Measurements from ENCODE around the gene ZBTB12. TPM values are rescaled to one million over a fixed set of nuclear protein-coding genes. Genes with fewer than 3 reads are reported as not detected.
A peak's percentile ranks its signal among the peaks of the same experiment; 100 is the strongest.

The ZBTB12 gene
- total and polyA plus RNA-seq, 10 of the 15 experiments (the other 5 are each of a cell fraction or from before 2014, with no cell fraction given), result 0.81 to 4.5 (median 1.7) TPM; not detected in 4

GRCh38 chr6:31862344-31863235, 39.3 kb downstream of the ZBTB12 start, which contains the start of gene NEU1 (continued):
- TF ChIP-seq HDGF (IDR thresholded peaks at IDR 0.05) (peak; percentile 64; the same call in 1 of the 2 replicates), MXI1 (IDR thresholded peaks at IDR 0.05; ENCODE audit: low read depth, low read length) (peak; percentile 87), NR2F1 (conservative IDR thresholded peaks at IDR 0.05) (peak; percentile 66; the same call in 1 of the 2 replicates), KAT2A (conservative IDR thresholded peaks at IDR 0.05; ENCODE audit: control insufficient read depth, low read depth, low read length) (no peak), PBX3 (IDR thresholded peaks at IDR 0.05; ENCODE audit: insufficient replicate concordance, low read depth, low read length) (peak; percentile 48), EP300 (IDR thresholded peaks at IDR 0.05; ENCODE audit: borderline replicate concordance in 1 of 2, control insufficient read depth in 1 of 2, low read depth in 2 of 2, low read length in 2 of 2) (peak in 1 of 2 experiments; percentile 13; a peak in 1 of 4 replicates), POLR2AphosphoS2 (IDR thresholded peaks at IDR 0.05; ENCODE audit: low read depth, low read length) (peak; percentile 96), ZNF24 (IDR thresholded peaks at IDR 0.05) (no peak), SMC3 (IDR thresholded peaks at IDR 0.05; ENCODE audit: borderline replicate concordance, low read length) (no peak), ATF7 (IDR thresholded peaks at IDR 0.05; ENCODE audit: low read depth) (peak; percentile 88), ZNF622 (IDR thresholded peaks at IDR 0.05) (no peak), E4F1 (IDR thresholded peaks at IDR 0.05; ENCODE audit: borderline replicate concordance, partially characterized antibody) (peak; percentile 66), SP1 (IDR thresholded peaks at IDR 0.05; ENCODE audit: low read depth, low read length) (peak; percentile 90), BCLAF1 (IDR thresholded peaks at IDR 0.05) (no peak), USF1 (IDR thresholded peaks at IDR 0.05; ENCODE audit: borderline replicate concordance, extremely low read length, insufficient read depth, low read depth, low read length) (peak; percentile 92), TAF1 (IDR thresholded peaks at IDR 0.05; ENCODE audit: borderline replicate concordance, low read depth, low read length) (peak; percentile 95)

Data from GM12878 (cell line).